Transverse colon (tissue), 4 donors: Measurements from ENCODE around the gene MGMT. TPM values are rescaled to one million over a fixed set of nuclear protein-coding genes. Genes with fewer than 3 reads are reported as not detected.

Source experiments
- DNase-seq: peaks from one replicate; pipeline ENCODE4 v3.0.0-alpha.2; 2019
- H3K27ac ChIP-seq, 4 donors: fragments of 200-600 bp; sonication (generic); 2 replicates each; pipeline ENCODE4 v1.5.1; 2016 to 2018; ENCODE audit warnings: inconsistent platforms in 4 of 4
- H3K27me3 ChIP-seq: fragments of 200-600 bp; sonication (generic); 2 replicates; pipeline ENCODE4 v1.5.1; 2017; ENCODE audit warnings: inconsistent platforms
- H3K36me3 ChIP-seq, 4 donors: fragments of 200-600 bp; sonication (generic); 2 replicates each; pipeline ENCODE4 v1.5.1; 2017 to 2019; ENCODE audit warnings: inconsistent platforms in 4 of 4
- H3K4me1 ChIP-seq, 4 donors: fragments of 200-600 bp; sonication (generic); 2 replicates each; pipeline ENCODE4 v1.5.1; 2017 to 2020; ENCODE audit warnings: inconsistent platforms in 4 of 4
- H3K4me3 ChIP-seq, 4 donors: fragments of 200-600 bp; sonication (generic); 1 replicate in 1 of 4; 2 replicates in 3 of 4; pipeline versions ENCODE4 v1.5.1 to v1.6.1; 2017 to 2019; ENCODE audit warnings: inconsistent platforms in 4 of 4
- H3K9me3 ChIP-seq, 2 donors: fragments of 200-600 bp; sonication (generic); 2 replicates each; pipeline ENCODE4 v1.5.1; 2017 to 2019; ENCODE audit warnings: inconsistent platforms in 2 of 2
- EP300 ChIP-seq: sonication (generic); formaldehyde crosslinking; IDR thresholded peaks from one replicate; pipeline ENCODE4 v1.6.1; 2017; ENCODE audit warnings: antibody characterized with exemption, low read depth
- POLR2A ChIP-seq: fragments of 450-650 bp; IDR thresholded peaks from one replicate; pipeline ENCODE4 v1.6.1; 2016; ENCODE audit warnings: antibody characterized with exemption, mild to moderate bottlenecking, moderate library complexity
- POLR2AphosphoS5 ChIP-seq, 3 donors: sonication (generic); formaldehyde crosslinking; IDR thresholded peaks; one replicate each; pipeline ENCODE4 v1.6.1; 2016; ENCODE audit warnings: antibody characterized with exemption in 3 of 3
- WGBS, 2 donors: methylation state at CpG; one replicate each; pipeline ENCODE4 v1.1.5; 2018; ENCODE audit warnings: low coverage in 1 of 2; 5-methylcytosine and 5-hydroxymethylcytosine counted together
- in situ Hi-C, 4 donors: fragments of 200-750 bp; cut with MboI; loops; one replicate each; pipeline versions ENCODE4 v1.15.0 to v1.15.1; 2017; ENCODE audit warnings: low sequenced_read_pairs in 3 of 4, low pct_ligation_motif_present in 1 of 4, low pct_unique_long_range_greater_than_20kb in 1 of 4
- intact Hi-C: fragments of 100-400 bp; cut with DNase I; formaldehyde crosslinking; loops from one replicate; pipeline ENCODE4 v1.15.1; 2023; ENCODE audit warnings: low total_unique reads
- total RNA-seq, 4 donors: library from RNA; depleted of rRNA; stranded (reverse); fragments of >200 nt; gene quantifications; one replicate each; pipeline ENCODE4 v1.1.0, GENCODE V29; 2016
- TF ChIP-seq, protein P1 (sequence below), 5 experiments: fragments of 200-600 bp in 3 of 5; fragments of 450-650 bp in 2 of 5; sonication (generic) in 3 of 5; IDR thresholded peaks; 1 replicate in 2 of 5; 2 replicates in 3 of 5; pipeline ENCODE4 v1.5.1; 2016 to 2017; ENCODE audit warnings: antibody characterized with exemption in 5 of 5, inconsistent platforms in 3 of 5, mild to moderate bottlenecking in 2 of 5, moderate library complexity in 1 of 5

MGMT gene
- total RNA-seq, 4 donors from 2014 or later, result 6.6 to 28.9 (median 14.0) TPM

- no peak for DNase-seq
- WGBS, 2 donors, result 80 to 97% methylated on average over 2 to 8 of the region's 8 CpGs
Observed at GRCh38 chr10:129641982-129642381, 174.9 kb downstream of the MGMT start.

GRCh38 chr10:129642427-129642826 lies 175.4 kb downstream of the MGMT start:
- TF ChIP-seq, protein P1, sequence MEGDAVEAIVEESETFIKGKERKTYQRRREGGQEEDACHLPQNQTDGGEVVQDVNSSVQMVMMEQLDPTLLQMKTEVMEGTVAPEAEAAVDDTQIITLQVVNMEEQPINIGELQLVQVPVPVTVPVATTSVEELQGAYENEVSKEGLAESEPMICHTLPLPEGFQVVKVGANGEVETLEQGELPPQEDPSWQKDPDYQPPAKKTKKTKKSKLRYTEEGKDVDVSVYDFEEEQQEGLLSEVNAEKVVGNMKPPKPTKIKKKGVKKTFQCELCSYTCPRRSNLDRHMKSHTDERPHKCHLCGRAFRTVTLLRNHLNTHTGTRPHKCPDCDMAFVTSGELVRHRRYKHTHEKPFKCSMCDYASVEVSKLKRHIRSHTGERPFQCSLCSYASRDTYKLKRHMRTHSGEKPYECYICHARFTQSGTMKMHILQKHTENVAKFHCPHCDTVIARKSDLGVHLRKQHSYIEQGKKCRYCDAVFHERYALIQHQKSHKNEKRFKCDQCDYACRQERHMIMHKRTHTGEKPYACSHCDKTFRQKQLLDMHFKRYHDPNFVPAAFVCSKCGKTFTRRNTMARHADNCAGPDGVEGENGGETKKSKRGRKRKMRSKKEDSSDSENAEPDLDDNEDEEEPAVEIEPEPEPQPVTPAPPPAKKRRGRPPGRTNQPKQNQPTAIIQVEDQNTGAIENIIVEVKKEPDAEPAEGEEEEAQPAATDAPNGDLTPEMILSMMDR (IDR thresholded peaks at IDR 0.05), result no peak
- TF ChIP-seq POLR2AphosphoS5 (IDR thresholded peaks at IDR 0.05) (no peak), EP300 (no peak), POLR2A (no peak)
- intact Hi-C loops, result no loop called here
- 91% methylated on average over 3 of the region's 3 CpGs; no CpG with 5 or more reads in 1 of the 2 donors for WGBS, 2 donors

More at GRCh38 chr10:129641982-129642381, 174.9 kb downstream of the MGMT start:
- no peak overlapping the region for H3K27ac ChIP-seq
- TF ChIP-seq POLR2AphosphoS5 (IDR thresholded peaks at IDR 0.05) (no peak), POLR2A (no peak), EP300 (no peak)
- TF ChIP-seq, protein P1 (IDR thresholded peaks at IDR 0.05), result no peak
- in situ Hi-C loops (no loop called here), intact Hi-C loops (no loop called here)
- no peak overlapping the region for H3K4me3 ChIP-seq
- H3K4me1 ChIP-seq, result no peaks in the 10 kb centered on the region
- no peaks in the 10 kb centered on the region for H3K9me3 ChIP-seq
- no peaks in the 10 kb centered on the region for H3K27me3 ChIP-seq
- H3K36me3 ChIP-seq, result no peaks in the 10 kb centered on the region

DNA sequence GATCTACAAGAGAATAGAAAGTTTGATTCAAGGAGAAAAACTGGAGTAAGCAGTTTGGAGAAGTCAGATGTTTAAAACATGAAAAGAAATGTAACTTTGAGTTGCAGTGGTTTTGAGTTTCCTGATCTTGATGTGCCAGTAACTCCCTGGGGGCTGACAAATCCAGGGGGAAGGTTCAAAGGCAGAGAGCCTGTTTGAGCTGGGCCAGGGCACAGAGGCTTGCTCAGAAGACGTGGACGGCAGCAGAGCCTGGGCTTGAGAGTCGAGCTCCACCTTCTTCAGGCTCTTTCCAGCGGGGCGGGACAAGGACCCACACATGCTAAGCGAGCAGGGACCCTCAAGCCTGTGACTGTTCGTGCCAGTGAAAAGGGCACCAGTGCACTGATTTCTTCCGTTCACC lies 176.2 kb downstream of the MGMT start:
- no peaks in the 10 kb centered on the region for H3K4me1 ChIP-seq
- no peaks in the 10 kb centered on the region for H3K27me3 ChIP-seq
- DNase-seq, result no peak
- WGBS, 2 donors, result 60 to 91% methylated on average over 1 to 8 of the region's 8 CpGs
- no peaks in the 10 kb centered on the region for H3K9me3 ChIP-seq
- intact Hi-C loops, result no loop called here
- H3K27ac ChIP-seq, result no peak overlapping the region
- TF ChIP-seq POLR2A (no peak), POLR2AphosphoS5 (IDR thresholded peaks at IDR 0.05) (no peak), EP300 (no peak)
- TF ChIP-seq, protein P1 (IDR thresholded peaks at IDR 0.05), result no peak
- in situ Hi-C loops, result no loop called here
- H3K4me3 ChIP-seq, result no peak overlapping the region
- no peaks in the 10 kb centered on the region for H3K36me3 ChIP-seq

More at GRCh38 chr10:129642427-129642826, 175.4 kb downstream of the MGMT start:
- DNase-seq, result no peak
- Histone ChIP-seq H3K9me3 (no peaks in the 10 kb centered on the region), H3K36me3 (no peaks in the 10 kb centered on the region), H3K4me3 (no peak overlapping the region), H3K4me1 (no peaks in the 10 kb centered on the region), H3K27ac (no peak overlapping the region), H3K27me3 (no peaks in the 10 kb centered on the region)
- in situ Hi-C loops, result no loop called here

GRCh38 chr10:129645487-129645886 lies 178.4 kb downstream of the MGMT start:
- in situ Hi-C loops, result no loop called here
- TF ChIP-seq POLR2AphosphoS5 (IDR thresholded peaks at IDR 0.05), result no peak
- TF ChIP-seq, protein P1 (IDR thresholded peaks at IDR 0.05), result no peak
- TF ChIP-seq EP300, result no peak
- TF ChIP-seq POLR2A, result no peak
- Histone ChIP-seq H3K9me3 (no peaks in the 10 kb centered on the region), H3K27me3 (no peaks in the 10 kb centered on the region), H3K36me3 (no peaks in the 10 kb centered on the region), H3K4me1 (no peaks in the 10 kb centered on the region), H3K27ac (no peak overlapping the region), H3K4me3 (no peak overlapping the region)
- WGBS, 2 donors, result 95% methylated on average over 11 of the region's 11 CpGs; no CpG with 5 or more reads in 1 of the 2 donors
- intact Hi-C loops, result no loop called here
- DNase-seq, result no peak
